Neural crest cell (in vitro differentiated cells): Measurements from ENCODE around the gene HDGFL2. TPM values are rescaled to one million over a fixed set of nuclear protein-coding genes. Genes with fewer than 3 reads are reported as not detected.

ENCODE experiments used
- DNase-seq: peaks from one replicate; pipeline ENCODE4 v3.0.0; 2021; ENCODE audit warnings: low read depth, mixed read lengths, low spot score
- H3K27ac Mint-ChIP-seq: one replicate; pipeline ENCODE4 v1.8.0; 2021; ENCODE audit warnings: mild to moderate bottlenecking, mixed read lengths; ENCODE audit not compliant: unreplicated experiment
- H3K27me3 Mint-ChIP-seq: 2 replicates; pipeline ENCODE4 v1.8.0; 2021; ENCODE audit warnings: low read depth, mild to moderate bottlenecking, mixed read lengths
- H3K36me3 Mint-ChIP-seq: 2 replicates; pipeline ENCODE4 v1.8.0; 2021; ENCODE audit warnings: low read depth, mild to moderate bottlenecking, mixed read lengths
- H3K4me1 Mint-ChIP-seq: 2 replicates; pipeline ENCODE4 v1.8.0; 2021; ENCODE audit warnings: mixed read lengths
- H3K4me3 Mint-ChIP-seq: one replicate; pipeline ENCODE4 v1.8.0; 2021; ENCODE audit warnings: mild to moderate bottlenecking, mixed read lengths
- H3K9me3 Mint-ChIP-seq: 2 replicates; pipeline ENCODE4 v1.8.0; 2021; ENCODE audit warnings: mixed read lengths
- CTCF ChIP-seq: fragments of 200-600 bp; sonication (generic); conservative IDR thresholded peaks from 2 replicates; pipeline ENCODE4 v1.5.0; 2021; ENCODE audit warnings: antibody characterized with exemption, mild to moderate bottlenecking
- total RNA-seq: library from RNA; stranded (reverse); gene quantifications from 2 replicates; pipeline ENCODE4 v1.2.1, GENCODE V29; 2021

HDGFL2 gene
- total RNA-seq, 1 donor from 2014 or later, result 110 TPM

DNA sequence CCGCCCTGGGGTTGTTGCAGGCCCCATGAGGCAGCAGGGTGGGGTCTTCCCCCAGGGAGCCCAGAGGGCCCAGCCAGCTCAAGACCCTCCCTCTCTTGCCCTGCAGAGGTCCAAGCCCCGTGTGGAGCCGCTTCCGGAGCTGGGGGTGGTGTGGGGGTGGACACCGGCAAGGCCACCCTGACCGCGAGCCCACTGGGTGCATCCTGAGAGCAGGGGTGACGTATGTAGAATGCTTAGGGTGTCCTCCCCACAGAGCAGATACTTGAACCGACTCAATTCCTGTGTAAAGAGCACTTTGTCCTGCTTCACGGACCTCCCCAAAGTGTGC lies 29.3 kb upstream of the HDGFL2 start:
- Mint-ChIP-seq H3K9me3 (no peaks in the 10 kb centered on the region), H3K4me1 (no peaks in the 10 kb centered on the region), H3K27ac (no peak overlapping the region), H3K27me3 (peaks cover 5% of the 10 kb centered on the region), H3K4me3 (peak overlapping the region; percentile 57), H3K36me3 (peaks cover 6% of the 10 kb centered on the region)
- DNase-seq, result no peak
- no peak for TF ChIP-seq CTCF

GRCh38 chr19:4443188-4443587 lies 28.9 kb upstream of the HDGFL2 start:
- Mint-ChIP-seq H3K4me1 (no peaks in the 10 kb centered on the region), H3K27ac (no peak overlapping the region), H3K27me3 (peaks cover 5% of the 10 kb centered on the region), H3K9me3 (no peaks in the 10 kb centered on the region), H3K4me3 (peak overlapping the region; percentile 57), H3K36me3 (peaks cover 6% of the 10 kb centered on the region)
- TF ChIP-seq CTCF, result no peak
- no peak for DNase-seq

DNA sequence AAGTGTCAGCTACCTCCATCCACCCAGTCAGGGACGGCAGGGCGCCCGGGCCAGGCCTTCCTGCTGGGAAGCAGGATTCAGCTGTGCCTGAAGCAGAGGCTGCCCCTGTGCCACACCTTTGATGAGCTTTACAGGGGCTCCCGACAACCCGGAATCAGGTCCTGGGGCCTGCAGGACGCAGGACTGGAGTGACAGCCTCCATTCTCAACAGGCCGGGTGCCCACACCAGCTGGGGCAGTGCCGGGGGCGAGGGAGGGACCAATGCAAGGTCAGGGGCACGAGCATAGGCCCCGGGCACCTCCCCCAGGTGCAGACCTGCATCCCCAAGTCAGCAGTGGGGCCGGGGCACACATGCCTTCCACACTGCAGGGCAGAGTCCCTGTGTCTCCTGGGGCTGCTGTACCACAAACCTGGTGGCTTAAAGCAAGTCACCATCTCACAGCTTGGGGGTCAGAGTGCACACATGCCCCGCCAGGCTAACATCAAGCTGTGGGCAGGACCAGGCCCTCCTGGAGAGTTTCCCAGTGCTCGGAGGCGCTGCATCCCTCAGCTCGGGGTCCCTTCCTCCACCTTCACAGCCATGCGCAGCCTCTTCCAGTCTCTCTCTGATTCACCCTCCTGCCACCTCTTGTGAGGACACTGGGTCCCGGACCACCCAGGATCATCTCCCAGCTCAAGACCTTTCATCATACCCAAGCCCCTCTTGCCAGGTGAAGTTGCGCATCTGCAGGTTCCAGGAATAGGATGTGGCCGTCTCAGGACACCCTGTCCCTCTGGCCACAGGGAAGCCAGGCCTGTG lies 27.9 kb upstream of the HDGFL2 start:
- Mint-ChIP-seq H3K27me3 (peaks cover 5% of the 10 kb centered on the region), H3K27ac (no peak overlapping the region), H3K9me3 (no peaks in the 10 kb centered on the region), H3K36me3 (peaks cover 7% of the 10 kb centered on the region), H3K4me1 (no peaks in the 10 kb centered on the region), H3K4me3 (peak overlapping the region; percentile 65)
- no peak for TF ChIP-seq CTCF
- DNase-seq, result no peak

- H3K27me3 Mint-ChIP-seq, result peaks cover 5% of the 10 kb centered on the region
- H3K4me1 Mint-ChIP-seq, result no peaks in the 10 kb centered on the region
- no peak overlapping the region for H3K27ac Mint-ChIP-seq
- H3K9me3 Mint-ChIP-seq, result no peaks in the 10 kb centered on the region
- H3K4me3 Mint-ChIP-seq, result no peak overlapping the region
- H3K36me3 Mint-ChIP-seq, result peaks cover 5% of the 10 kb centered on the region
- no peak for TF ChIP-seq CTCF
- DNase-seq, result no peak
Measured at GRCh38 chr19:4444765-4445741, 27.0 kb upstream of the HDGFL2 start.

DNA sequence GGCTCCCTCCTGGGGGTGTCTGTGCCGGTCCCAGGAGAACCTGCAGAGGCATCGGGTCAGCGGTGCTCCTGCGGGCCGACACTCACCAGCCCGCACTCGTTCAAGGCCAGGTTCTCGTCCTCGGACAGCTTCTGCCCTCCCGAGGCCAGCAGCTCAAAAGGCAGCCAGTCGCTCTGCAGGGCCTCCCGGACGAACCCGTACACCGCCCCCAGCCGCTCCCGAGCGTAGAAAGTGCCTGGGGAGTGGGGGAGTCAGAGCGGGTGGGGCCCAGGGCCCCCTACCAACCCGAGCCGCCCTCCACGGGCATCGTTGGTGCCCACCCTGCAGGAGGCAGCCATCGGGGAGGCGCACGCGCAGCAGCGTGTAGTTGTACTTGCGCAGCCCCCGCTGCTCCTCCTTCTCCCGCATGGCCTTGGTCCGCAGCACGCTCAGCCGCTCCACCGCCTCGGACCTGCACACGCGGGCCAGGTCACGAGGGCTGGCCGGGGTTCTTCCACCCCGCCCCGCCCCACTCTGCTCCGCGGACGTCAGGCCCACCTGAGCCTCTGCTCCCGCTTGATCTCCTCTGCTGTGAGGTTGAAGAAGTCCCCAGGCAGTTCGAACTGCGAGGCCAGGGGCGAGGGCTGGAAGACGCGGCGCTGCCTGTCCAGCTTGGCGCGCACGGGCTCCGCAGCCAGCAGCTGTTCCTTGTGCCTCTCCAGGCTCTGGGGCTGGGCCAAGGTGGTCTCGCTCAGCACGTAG lies 26.0 kb upstream of the HDGFL2 start:
- Mint-ChIP-seq H3K9me3 (no peaks in the 10 kb centered on the region), H3K4me1 (no peaks in the 10 kb centered on the region), H3K27ac (no peak overlapping the region), H3K4me3 (no peak overlapping the region), H3K27me3 (peaks cover 7% of the 10 kb centered on the region), H3K36me3 (peaks cover 5% of the 10 kb centered on the region)
- no peak for DNase-seq
- no peak for TF ChIP-seq CTCF
